HG03095 (cell line): ENCODE measurements around the gene BLID.

Experiments
- ATAC-seq: cut with Tn5 transposase; IDR thresholded peaks from one replicate; pipeline ENCODE4 v1.9.1; 2021; ENCODE audit warnings: moderate library complexity; ENCODE audit not compliant: unreplicated experiment

The BLID gene

DNA sequence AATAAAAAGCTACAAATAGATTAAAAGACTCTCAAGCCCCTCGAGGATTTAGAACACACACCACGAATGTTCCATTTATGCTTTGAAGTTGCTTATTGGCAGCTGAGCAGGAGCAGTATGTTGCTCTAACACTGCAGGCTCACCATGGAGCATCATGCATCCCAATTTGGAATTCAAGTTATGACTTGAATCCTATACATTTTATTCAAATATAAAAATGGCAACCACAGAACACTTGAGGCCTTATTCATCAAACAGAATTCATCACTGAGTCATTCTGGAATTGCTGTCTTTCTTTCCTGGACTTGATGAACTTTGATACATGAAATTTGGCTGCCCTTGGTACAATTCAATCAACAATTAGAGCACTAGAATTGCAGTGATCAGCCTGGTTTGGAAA lies 24.5 kb upstream of the BLID start:
- ATAC-seq: no peak

DNA sequence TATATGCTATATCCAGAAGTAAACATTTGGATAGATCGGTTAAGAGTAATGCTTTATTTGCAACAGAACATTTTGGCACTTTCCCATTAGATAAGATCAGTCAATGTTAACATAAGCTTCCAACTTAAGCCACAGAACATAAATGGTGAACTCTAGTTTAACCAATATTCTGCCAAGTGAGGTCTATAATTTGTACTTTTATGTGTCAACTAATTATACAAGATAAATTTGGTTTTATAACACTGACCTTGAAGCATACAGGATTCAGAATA lies 23.5 kb upstream of the BLID start:
- no peak for ATAC-seq

DNA sequence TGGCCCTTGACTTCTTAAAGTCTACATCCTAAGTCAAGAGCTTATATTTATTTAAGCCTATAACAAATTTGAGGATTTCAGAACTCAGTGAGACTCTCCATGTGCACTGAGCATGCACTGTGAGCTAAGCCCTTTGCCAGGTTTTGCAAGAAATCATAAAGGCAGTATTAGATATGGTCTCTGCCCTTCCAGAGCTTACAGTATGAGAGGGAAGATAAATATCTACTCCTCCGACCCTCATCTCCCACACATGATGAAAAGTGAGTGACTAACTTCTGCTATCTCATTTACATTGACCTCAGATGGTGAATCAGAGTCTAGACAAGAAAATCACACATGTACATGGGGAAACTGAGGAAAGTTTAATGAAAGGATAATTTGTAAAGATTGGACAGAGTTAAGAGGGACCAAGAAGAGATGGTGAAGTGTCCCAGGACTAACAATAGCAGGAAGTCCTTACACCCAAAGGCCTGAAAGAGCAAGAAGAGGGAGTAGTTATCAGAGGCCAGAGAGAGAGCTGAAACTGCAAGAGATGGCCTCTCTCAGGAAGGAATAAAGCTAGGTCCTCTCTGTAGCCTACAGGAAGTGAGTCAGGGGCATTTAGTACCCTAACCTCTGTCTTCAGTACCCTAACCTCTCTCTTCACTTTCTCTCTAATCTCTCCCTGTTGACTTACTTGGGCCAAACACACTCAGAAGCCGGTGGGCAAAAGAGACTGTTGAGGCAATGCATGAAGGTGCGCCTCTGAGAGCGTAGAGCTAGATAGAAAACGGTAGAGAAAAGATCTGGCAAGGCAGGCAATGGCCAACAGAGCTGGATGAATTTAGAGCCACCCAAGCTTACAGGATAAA lies 23.0 kb upstream of the BLID start:
- no peak for ATAC-seq

DNA sequence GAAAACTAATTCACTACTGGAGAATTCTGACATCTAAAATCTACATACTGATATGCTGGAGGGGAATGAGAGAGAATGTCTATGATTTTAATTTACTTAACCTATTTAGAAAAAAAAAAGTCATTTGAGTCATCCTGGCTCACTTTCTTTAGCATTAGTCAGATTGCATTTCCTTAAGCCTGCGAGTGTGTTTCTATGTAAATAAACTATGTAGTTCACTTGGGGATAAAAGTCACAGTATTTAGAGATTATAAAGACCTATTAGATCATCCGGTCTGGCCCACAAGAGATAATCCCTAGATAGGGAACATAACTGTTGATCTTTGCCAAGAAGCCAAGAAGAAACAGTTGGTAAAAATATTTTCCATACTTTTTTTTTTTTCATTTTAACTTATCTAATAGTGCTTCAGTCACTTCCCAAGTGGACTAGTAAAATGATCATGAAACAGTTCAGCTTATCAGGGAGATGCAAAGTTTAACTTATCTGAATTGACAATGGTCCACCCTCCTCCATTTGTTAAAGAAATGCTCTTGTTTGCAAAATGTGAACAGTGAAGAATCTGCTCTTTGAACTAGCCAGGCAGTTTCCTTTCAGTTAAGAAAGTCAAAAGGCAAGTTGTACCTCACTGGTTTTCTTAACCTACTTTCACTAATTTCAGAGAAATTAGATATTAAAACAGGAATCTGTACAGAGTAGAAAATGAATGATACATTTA lies 21.2 kb upstream of the BLID start:
- ATAC-seq: no peak

DNA sequence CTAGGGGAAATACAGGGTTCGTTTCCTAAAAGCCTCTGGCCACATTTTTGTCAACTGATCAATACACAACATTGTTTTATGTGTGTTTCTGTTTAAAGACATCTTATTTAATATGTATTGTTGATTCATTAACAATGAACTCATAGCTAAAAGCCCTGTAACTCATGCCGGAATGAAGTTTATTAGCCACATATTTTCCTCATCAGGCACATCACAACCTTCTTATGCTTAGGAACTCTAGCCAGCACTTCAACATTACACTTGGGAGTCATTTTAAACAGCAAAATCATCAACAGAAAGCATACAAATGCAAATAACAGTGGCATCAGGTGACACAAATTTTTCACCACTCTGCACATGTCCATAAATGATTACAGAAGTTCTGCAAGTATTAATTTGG lies 15.1 kb upstream of the BLID start:
- ATAC-seq: no peak

DNA sequence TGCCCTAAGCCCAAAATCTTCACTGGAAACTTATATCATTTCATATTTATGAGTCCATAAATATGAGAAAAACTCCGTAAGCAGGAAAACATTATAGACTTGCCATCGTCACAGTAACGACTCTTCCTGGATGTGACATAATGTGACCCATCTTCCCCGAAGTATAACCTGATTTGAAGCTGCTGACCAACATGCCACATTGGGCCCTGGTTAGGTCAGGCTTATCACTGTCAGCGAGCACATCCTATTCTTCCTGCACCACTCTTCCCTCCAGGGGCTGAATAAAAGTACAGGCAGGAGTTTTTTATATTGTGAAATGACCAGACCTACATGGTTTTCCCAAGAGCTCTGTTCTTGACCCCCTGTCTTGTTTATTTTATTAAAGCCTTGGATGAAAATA lies 12.1 kb upstream of the BLID start:
- ATAC-seq: no peak

DNA sequence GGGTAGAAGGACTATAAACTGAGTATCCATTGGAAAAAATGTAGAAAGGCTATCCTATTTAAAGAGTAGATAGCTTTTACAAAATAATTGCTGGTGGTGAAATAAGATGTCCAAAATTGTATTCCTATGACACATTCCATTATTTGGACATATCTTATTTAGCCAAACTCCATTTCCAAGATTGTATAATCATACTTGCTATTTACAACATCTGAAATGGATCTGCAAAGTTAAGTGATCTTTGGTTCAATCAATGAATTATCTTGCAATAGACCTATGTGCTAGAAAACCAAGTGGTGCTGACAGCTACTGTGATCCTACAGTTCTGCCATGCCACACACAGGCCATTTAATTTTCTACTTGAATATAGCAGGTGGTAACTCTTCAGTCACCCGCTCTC lies 11.0 kb upstream of the BLID start:
- no peak for ATAC-seq

DNA sequence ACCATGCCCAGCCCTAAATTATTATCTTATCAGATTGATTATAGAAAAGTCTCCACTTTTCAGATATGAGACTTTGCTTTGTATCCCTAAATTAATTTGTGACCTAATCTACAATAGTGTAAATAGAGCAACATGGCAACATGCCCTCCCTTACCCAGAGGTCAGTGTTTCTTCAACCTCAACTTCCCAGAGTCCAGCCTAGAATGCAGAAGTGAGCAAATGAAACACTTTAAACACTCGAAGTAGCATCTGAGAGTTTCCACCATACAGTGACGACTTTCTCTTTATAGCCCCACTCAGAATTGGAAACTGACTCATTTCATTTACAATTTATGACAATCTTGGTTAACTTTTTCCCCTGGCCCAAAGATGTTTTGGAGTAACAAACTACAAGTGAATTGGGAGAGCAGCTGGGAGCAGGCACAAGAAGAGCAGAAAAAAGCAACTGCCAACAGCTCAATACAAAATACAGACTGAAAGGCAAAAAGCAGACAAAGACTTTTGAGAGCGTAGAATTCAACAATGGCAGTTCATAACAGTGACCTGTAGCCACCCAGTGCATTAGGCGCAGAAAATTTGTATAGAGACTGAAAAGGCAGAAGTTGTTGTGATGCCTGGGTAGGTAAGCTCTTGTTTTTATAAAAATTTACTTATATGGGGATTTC lies 10.1 kb upstream of the BLID start:
- ATAC-seq: no peak

DNA sequence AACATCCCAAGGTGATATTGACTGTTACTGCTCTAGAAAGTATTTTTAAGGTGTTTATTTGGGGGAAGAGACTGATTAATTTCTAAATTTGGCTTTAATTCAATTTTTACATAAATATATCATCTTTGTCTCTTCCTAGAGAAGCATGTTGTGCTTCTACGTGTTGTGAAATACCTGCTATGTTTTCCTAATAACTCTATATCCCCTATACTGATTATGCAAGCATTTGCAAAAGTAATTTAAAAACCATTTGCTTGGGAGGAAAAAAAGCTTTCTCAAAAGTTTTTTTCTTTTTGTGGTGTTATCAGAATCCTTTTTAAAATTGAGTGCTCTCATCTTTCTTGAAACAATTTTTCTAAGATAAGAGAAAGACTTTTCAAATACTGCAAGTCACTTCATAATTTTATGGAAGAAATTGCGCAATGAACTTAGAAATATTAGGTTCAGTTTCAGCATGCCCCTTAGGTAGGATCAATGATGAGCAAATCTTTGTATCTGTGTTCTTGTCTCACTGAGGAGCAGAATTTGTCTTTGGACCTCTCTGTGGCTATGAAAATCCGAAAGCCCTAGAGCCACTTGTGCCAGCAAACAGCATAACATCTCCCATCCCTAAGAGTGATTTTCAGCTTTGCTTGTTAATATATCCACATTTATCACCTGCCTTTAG lies 7.4 kb upstream of the BLID start:
- no peak for ATAC-seq

DNA sequence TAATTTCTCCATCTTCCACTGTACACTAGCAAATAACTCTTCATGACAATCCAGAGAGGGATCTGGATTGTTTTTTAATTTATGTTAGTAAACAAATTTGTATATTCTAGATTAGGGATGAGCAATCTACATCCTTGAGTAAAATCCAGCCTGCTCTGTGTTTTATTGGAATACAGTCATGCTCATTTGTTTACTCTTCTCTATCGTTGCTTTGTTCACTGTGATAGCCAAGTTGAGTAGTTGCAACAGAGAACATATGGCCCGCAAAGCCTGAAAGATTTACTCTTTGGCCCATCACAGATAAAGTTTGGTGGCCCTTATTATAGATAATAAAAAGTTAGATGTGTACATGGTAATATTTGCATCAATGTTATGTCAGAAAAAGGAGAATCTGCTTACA lies 6.2 kb upstream of the BLID start:
- ATAC-seq: no peak

DNA sequence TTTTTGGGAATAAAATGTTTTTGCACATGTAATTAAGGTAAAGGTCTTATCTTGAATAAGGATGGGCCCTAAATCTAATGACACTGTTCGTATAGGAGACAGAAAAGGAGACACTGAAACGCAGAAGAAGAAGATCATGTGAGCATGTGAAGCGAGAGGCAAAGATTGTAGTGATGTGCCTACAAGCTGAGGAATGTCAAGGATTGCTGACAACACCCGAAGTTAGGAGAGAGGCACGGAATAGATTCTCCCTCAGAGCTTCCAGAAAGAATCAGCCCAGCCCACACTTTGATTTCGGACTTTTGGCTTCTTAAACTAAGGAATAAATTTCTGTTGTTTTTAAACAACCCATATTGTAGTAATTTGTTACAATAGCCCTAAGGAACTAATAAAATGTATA lies 4.1 kb upstream of the BLID start:
- no peak for ATAC-seq

DNA sequence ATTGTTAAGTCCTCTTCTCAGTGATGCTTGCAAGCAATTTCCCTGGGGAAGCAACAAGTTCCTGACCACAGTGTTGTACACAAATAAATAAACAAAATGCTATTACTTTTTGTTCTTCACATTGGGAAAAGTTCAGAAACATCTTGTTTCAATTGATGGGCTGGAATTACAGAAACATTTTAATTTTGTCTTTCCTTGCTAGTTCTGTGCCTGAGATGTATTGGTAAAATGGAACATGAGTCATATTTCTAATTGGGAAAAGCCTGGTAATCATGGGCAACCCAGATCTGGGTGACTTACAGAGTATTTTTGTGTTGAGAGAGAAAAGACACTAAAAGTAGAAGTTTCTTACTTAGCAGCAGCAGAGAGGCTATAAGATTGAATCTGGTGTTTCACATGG lies 576 bp upstream of the BLID start:
- ATAC-seq: no peak

DNA sequence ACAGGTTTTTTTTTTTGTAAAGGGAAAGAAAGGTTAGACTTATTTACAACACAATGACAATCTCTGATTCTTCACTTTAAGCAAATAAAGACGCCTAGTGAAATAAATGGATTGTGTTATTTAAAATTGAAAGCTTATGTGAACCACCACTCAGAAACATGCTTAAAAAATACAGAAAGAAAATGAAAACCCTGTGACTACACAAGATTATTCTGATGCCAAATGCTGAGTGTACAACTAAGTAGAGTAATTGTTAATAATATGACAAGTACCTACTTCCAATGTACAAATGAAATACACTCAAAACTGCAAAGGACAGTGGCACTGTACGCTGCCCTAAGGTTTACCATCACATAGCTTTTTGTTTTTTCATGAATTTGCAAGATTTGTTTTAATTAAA lies 1.0 kb downstream of the BLID start:
- ATAC-seq: no peak

DNA sequence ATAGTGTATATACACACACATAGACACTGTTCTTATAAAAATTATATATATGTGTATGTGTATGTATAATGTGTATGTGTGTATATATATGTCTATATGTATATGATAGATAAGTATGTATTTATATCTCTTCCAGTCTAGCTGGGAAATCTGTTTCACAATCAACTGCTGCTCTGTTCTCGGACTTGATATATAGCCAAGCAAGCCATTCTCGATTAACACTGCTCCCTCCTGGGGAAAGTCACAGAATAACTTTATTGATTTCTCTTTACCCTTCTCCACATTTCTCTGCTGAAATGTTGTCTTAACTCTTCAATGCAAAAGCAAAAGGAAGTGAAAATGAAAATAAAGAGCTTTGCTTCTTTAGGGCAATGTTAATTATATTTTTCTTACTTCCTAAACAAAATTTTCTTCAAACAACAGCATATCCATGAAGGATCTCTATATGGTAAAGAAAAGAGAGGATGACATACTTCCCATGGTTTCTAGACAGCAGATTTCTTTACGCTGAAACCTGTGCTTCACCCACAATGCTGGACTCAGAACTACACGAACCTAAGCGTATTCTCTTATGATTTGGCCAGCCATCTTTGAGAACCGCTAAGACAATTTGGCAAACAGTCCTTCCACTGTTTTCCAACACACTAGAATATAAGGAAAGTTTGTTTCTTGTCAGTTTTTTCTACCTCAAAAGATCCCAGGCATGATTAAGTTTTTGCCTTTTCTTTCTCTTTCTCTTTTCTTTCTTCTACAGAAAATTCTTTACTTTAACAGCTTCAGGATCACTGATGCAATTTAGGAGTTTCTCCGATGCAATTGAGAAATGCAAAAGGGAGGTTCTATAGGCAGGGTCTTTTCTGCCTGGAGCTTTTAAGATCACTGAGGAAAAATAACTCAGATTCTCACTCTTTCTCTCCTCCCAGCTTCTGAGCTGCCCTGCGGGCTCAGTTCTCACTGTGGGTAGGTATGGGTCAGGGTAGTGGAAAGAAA lies 1.9 kb downstream of the BLID start:
- ATAC-seq: no peak

DNA sequence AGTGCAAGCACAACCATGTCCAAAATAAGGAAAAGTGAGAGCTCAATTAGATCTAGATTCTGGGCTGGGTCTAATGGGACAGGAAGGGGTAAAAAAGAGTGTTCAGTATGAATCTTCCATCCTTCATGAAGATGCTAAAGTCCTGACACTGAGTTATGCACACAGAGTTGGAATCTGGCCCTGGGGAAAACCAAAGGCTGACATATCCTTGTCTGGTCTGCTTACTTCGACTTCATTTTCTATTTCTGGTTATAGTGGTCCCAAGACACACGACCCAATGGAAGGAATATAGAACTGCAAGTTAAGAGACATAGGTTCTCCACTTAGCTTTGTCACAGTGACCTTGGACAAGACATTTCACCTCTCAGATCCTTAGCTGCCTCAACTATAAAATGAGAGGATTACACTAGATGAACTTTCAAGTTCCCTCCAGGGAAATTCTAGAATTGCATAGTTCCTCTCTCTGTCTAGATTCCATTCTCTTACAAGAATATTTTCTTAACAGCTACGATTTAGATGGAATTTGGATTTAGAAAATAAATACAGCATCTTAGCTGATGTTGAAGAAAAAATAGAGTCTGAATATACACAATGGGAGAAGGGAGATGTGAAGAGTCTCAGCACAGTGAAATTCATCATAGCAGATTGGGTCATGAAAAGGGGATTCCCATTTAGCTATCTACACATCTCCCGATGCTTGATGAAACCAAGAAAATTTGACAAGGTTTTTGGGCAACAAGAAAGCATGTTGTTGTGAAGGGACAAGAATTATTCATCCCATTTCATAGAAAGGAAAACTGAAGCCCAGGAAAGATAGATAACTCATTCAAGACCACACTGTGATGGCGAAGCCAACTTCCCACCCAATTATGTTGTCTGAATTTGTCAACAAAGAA lies 3.3 kb downstream of the BLID start:
- no peak for ATAC-seq

DNA sequence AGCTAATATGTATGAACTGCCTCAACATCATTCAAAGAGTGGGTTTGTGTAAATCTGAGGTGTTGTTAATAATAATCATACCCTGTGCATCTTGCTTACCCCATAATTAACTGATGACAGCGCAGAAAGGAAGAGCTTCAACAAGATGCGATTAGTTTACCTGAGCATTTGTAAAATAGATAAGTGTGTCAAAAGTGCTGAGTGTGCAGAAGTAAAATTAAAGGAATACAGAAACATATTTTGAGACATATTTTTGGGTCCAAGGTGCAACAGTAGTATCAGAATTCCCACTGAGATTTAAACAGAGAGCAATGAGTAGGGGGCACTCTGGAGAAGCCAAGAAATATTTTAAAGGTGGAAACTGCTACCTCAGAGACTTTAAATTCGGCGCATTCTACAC lies 6.1 kb downstream of the BLID start:
- ATAC-seq: no peak

DNA sequence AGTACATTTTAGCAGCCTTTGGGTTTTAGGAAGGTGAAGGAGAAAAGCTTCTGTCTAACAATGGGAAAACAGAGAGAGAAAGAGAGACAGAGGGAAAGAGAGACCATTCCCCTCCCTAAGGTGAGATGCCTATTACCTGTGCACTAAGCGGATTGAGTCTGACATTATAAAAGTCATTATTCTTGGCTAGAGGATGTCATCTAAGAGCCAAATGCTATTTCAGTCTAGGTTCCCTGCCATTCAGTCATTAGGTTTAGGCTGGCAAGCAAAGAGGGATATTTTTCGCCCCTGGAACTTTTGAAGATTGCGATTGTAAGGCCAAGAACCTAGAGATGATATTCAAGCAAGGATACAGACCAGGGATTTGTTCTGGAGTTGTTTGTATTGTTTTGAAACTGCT lies 7.2 kb downstream of the BLID start:
- ATAC-seq: no peak

DNA sequence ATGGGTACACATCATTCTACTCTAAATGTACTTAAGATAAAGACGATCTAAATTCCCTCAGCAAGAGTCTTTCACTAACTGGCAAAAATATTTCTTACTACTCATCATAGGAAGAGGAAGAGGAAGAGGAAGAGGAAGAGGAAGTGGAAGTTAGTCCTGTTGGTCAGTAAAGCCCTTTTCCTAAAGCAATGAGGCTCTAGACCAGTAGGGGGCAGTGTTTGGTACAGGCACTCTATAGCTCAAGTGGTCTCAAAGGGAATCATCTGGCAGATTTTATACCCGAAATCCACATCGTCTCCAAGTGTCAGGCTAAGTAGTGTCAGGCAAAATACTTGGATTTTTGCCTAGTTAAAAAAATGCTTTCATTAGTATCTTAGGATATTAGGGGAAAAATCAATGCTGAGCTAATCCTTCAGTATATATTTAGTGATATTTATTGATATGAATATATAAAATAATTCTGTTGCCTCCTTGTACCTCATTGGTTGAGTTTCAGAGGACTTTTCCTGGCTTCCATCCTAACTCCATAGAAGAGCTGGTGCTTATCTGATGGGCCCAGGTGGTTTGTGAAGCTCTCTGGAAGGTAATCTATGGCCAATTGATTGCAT lies 7.7 kb downstream of the BLID start:
- no peak for ATAC-seq

DNA sequence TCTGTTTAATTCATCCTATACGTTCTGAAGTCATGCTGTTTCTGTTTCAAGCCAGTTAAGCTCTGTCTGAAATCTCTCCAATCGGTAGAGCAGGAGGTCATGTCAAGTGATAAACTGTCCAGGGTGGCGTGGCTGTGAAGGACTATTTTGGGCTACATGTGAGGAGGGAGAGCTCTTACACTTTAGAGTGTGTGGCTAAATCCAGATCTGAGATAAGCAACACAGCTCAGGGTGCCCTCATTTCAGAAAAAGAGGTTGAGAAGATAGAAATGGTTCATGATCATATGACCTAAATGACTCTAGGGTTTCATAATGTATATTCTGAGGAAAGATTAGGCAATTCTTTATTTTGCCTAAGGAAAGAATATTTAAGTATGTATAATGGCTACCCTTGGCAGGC lies 8.4 kb downstream of the BLID start:
- ATAC-seq: no peak
